ENCODE measurements around the gene PCMT1.

DNA sequence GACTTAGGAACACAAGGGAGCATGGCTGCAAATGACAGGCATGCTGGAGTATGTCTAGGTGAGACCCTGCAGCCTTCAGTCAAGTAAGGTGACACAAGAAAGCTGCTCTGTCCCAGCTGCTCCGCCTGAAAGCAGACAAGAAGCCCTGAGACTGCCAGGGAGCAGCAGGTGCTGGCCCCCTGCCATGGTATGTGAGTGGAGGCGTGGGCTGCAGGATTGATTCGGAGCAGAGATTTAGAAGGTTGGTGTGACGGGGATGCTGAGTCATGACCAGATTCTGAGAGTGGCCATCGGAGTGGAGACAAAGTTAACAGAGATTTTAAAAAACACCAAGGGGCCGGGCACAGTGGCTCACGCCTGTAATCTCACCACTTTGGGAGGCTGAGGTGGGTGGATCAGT is 96.8 kb downstream of the PCMT1 start:
- TF ChIP-seq, protein P1, sequence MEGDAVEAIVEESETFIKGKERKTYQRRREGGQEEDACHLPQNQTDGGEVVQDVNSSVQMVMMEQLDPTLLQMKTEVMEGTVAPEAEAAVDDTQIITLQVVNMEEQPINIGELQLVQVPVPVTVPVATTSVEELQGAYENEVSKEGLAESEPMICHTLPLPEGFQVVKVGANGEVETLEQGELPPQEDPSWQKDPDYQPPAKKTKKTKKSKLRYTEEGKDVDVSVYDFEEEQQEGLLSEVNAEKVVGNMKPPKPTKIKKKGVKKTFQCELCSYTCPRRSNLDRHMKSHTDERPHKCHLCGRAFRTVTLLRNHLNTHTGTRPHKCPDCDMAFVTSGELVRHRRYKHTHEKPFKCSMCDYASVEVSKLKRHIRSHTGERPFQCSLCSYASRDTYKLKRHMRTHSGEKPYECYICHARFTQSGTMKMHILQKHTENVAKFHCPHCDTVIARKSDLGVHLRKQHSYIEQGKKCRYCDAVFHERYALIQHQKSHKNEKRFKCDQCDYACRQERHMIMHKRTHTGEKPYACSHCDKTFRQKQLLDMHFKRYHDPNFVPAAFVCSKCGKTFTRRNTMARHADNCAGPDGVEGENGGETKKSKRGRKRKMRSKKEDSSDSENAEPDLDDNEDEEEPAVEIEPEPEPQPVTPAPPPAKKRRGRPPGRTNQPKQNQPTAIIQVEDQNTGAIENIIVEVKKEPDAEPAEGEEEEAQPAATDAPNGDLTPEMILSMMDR (IDR thresholded peaks at IDR 0.05) = no peak
- TF ChIP-seq EZH2 (IDR thresholded peaks at IDR 0.05) = no peak

Measured in neural progenitor cell (in vitro differentiated cells).